ENCODE results near the gene BLMH. TPM values are rescaled to one million over a fixed set of nuclear protein-coding genes. Genes with fewer than 3 reads are reported as not detected.

BLMH gene
- total and polyA plus RNA-seq, 4 donors = 10.5 to 50.9 (median 21.6) TPM

- H3K9ac ChIP-seq (ENCODE audit: insufficient read depth in 1 of 2, low read length in 2 of 2) = no peak overlapping the region
- H3K27ac ChIP-seq (ENCODE audit: low read depth in 1 of 2, low read length in 1 of 2) = no peak overlapping the region
- peaks cover 0 to 31% (median 8%) of the 10 kb centered on the region in 5 donors for H3K4me1 ChIP-seq (ENCODE audit: control insufficient read depth in 5 of 5, insufficient read depth in 5 of 5, low read length in 5 of 5)
- peak; percentile 45 for ATAC-seq (ENCODE audit: insufficient read depth, low FRiP score)
- no peaks in the 10 kb centered on the region for H3K36me3 ChIP-seq (ENCODE audit: control insufficient read depth in 4 of 4, insufficient read depth in 4 of 4, low read length in 4 of 4)
- H3K4me3 ChIP-seq = peak overlapping the region; percentile 8
- H3K27me3 ChIP-seq (ENCODE audit: control insufficient read depth in 3 of 3, insufficient read depth in 3 of 3, low read length in 2 of 3) = peaks cover 0 to 54% (median 37%) of the 10 kb centered on the region in 3 donors
- WGBS, 2 donors = 3 to 4% methylated on average over 20 of the region's 20 CpGs
- DNase-seq = peak; percentile 51 to 65 (median 55)
- TF ChIP-seq CTCF (IDR thresholded peaks at IDR 0.05; ENCODE audit: control extremely low read depth, extremely low read depth) = no peak
- H3K9me3 ChIP-seq (ENCODE audit: control insufficient read depth in 4 of 4, insufficient read depth in 3 of 4, low read length in 3 of 4) = peaks cover 0 to 7% (median 0%) of the 10 kb centered on the region in 4 donors
Measured at GRCh38 chr17:30236766-30237165, 55.0 kb downstream of the BLMH start.

GRCh38 chr17:30236297-30236624, 55.5 kb downstream of the BLMH start:
- no peak for DNase-seq
- Histone ChIP-seq H3K9me3 (ENCODE audit: control insufficient read depth in 4 of 4, insufficient read depth in 3 of 4, low read length in 3 of 4) (peaks cover 0 to 7% (median 0%) of the 10 kb centered on the region in 4 donors), H3K36me3 (ENCODE audit: control insufficient read depth in 4 of 4, insufficient read depth in 4 of 4, low read length in 4 of 4) (no peaks in the 10 kb centered on the region), H3K27me3 (ENCODE audit: control insufficient read depth in 3 of 3, insufficient read depth in 3 of 3, low read length in 2 of 3) (peaks cover 0 to 54% (median 37%) of the 10 kb centered on the region in 3 donors), H3K4me3 (no peak overlapping the region), H3K4me1 (ENCODE audit: control insufficient read depth in 5 of 5, insufficient read depth in 5 of 5, low read length in 5 of 5) (peaks cover 0 to 31% (median 8%) of the 10 kb centered on the region in 5 donors), H3K27ac (ENCODE audit: low read depth in 1 of 2, low read length in 1 of 2) (peak overlapping the region in 1 of 2 donors; percentile 86), H3K9ac (ENCODE audit: insufficient read depth in 1 of 2, low read length in 2 of 2) (no peak overlapping the region)
- 51% methylated on average over 10 of the region's 10 CpGs for WGBS, 2 donors
- TF ChIP-seq CTCF (IDR thresholded peaks at IDR 0.05; ENCODE audit: control extremely low read depth, extremely low read depth) = no peak
- ATAC-seq (ENCODE audit: insufficient read depth, low FRiP score) = no peak

GRCh38 chr17:30235386-30236296, 56.1 kb downstream of the BLMH start, which contains the start of gene SLC6A4:
Gene SLC6A4, minus strand, starts transcription at chr17:30235697. Its CDS starts 13,739 bp downstream, at chr17:30221958.
- no peaks in the 10 kb centered on the region for H3K36me3 ChIP-seq (ENCODE audit: control insufficient read depth in 4 of 4, insufficient read depth in 4 of 4, low read length in 4 of 4)
- peaks cover 0 to 7% (median 0%) of the 10 kb centered on the region in 4 donors for H3K9me3 ChIP-seq (ENCODE audit: control insufficient read depth in 4 of 4, insufficient read depth in 3 of 4, low read length in 3 of 4)
- no peak for TF ChIP-seq CTCF (IDR thresholded peaks at IDR 0.05; ENCODE audit: control extremely low read depth, extremely low read depth)
- WGBS, 2 donors = 3 to 4% methylated on average over 80 to 82 of the region's 82 CpGs
- H3K27me3 ChIP-seq (ENCODE audit: control insufficient read depth in 3 of 3, insufficient read depth in 3 of 3, low read length in 2 of 3) = peaks cover 0 to 57% (median 37%) of the 10 kb centered on the region in 3 donors
- H3K4me3 ChIP-seq = peak within 1 kb of the TSS; percentile 30
- H3K27ac ChIP-seq (ENCODE audit: low read depth in 1 of 2, low read length in 1 of 2) = peak within 1 kb of the TSS in 1 of 2 donors; percentile 86
- peak; percentile 32 for ATAC-seq (ENCODE audit: insufficient read depth, low FRiP score)
- no peak within 1 kb of the TSS for H3K9ac ChIP-seq (ENCODE audit: insufficient read depth in 1 of 2, low read length in 2 of 2)
- H3K4me1 ChIP-seq (ENCODE audit: control insufficient read depth in 5 of 5, insufficient read depth in 5 of 5, low read length in 5 of 5) = peaks cover 0 to 31% (median 8%) of the 10 kb centered on the region in 5 donors
- peak; percentile 38 to 47 (median 39) for DNase-seq
